Fibroblast of skin of scalp (primary cell): ENCODE data around the gene MED28.
"Not testable (repeated sequence)": the region's sequence is repeated elsewhere in the genome, so short reads cannot be mapped to it uniquely, and the experiment has no call there.

Experiments
- DNase-seq: peaks from one replicate; pipeline ENCODE4 v3.0.0-alpha.2; 2013

The MED28 gene

DNA sequence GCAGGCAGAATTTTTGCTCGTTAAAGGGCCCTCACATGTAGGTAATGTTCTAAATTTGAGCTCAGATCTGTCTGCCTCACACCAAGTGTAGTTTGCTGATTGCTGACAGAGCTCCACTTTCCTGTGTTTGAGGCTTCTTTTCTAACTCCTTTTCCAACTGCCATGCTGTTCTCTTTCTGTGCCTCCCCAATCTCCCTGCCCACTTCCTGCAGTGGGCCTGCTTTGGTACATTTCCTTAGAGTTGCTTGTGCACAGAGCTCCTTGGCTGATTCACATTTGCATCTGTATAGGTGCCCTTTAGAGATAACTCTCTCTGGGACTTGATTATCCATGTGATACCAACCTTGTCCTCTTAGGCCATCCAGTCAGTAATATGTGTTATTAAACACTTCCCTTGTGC lies 4.5 kb downstream of the MED28 start:
- DNase-seq: no peak

GRCh38 chr4:17619416-17620105 lies 5.1 kb downstream of the MED28 start:
- no peak for DNase-seq

DNA sequence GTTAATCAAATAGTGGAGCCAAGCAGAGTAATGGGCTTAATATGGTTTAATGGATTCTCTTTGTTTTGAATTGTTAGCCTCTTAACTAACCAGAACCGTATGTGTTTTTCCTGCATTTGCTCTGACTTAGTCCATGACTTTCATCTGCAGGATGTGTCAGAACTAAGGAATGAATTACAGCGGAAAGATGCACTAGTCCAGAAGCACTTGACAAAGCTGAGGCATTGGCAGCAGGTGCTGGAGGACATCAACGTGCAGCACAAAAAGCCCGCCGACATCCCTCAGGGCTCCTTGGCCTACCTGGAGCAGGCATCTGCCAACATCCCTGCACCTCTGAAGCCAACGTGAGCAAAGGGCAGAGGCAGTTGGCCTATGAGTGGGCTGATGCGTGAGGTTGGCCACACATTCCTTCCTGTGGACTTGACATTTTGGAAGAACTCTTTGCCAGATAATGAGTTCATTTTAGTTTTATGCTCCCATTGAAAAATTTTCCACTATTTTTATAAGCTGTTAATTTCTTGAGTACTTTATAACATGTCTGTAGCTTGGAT lies 9.1 kb downstream of the MED28 start:
- DNase-seq: peak; percentile 13

DNA sequence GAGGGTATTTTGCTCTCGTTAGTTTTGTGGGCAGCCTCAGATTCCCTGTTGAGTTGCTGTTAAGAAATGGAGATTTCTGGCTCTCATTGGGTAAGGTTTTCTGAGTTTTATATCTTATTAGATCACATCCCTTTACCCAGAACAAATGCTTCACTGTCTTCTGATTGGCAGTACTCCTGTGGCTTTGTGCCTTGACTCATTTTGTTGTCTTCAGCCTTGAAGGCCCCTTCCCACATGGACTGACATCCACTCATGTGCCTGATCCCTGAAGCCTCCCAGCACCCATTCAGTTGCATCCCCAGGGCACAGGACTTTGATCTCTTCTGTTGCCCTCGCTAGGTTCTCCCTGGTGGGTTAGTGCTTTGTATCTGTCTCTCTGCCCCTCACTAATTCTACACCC lies 10.4 kb downstream of the MED28 start:
- DNase-seq: no peak

GRCh38 chr4:17630228-17630627 lies 15.8 kb downstream of the MED28 start:
- no peak for DNase-seq

DNA sequence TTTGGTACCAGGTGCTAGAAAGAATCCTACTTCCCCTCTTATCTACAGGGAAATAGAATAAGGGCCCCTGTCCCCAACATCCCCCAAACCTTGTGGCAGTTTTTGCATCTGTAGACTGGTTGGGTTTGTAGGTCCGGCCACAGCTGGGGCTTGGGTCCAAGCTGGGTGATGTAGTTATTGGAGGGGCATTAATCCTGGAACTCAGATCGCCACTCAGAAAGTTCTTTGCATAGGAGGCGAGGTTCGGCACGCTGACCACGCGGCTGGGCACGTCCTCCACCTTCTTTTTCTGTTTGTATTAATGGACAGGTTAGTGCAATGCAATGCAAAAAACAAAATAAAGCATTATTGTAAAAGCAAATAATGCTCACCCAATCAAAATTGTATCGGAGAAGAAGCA lies 19.2 kb downstream of the MED28 start:
- no peak for DNase-seq

DNA sequence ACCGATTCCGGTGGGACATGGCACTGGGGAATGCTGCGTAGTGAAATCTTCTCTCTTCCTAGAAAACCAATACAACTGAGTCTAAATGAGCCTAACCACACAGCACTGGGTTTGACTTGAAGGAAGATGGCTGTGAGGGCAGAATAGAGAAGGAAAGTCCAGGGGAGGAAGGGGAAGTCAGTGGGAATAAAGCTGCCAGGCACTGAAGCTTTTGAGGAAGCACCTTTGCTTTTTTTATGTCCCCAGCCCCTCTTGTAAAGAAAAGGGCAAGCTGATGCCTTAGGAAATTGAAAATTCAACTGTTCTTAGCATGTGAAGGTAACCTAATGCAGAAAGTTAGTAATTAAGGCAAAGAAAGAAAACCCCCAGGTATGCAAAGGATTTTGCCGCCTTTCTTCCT lies 20.6 kb downstream of the MED28 start:
- DNase-seq: no peak

DNA sequence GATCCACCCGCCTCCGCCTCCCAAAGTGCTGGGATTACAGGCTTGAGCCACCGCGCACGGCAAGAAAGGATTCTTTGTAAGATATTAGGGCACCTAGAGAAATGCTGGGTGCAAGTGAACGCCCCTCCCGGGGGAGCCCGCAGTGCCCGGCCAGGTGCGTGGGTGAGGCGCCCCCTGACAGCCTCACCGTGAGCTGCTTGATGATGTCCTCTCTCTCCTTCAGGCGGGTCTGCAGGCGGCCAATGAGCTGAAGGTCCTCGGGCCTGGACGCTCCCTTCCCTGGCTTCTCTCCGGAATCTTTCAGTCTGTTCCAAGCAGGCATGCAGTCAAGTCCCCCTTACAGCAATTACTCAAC lies 21.9 kb downstream of the MED28 start:
- DNase-seq: no peak

DNA sequence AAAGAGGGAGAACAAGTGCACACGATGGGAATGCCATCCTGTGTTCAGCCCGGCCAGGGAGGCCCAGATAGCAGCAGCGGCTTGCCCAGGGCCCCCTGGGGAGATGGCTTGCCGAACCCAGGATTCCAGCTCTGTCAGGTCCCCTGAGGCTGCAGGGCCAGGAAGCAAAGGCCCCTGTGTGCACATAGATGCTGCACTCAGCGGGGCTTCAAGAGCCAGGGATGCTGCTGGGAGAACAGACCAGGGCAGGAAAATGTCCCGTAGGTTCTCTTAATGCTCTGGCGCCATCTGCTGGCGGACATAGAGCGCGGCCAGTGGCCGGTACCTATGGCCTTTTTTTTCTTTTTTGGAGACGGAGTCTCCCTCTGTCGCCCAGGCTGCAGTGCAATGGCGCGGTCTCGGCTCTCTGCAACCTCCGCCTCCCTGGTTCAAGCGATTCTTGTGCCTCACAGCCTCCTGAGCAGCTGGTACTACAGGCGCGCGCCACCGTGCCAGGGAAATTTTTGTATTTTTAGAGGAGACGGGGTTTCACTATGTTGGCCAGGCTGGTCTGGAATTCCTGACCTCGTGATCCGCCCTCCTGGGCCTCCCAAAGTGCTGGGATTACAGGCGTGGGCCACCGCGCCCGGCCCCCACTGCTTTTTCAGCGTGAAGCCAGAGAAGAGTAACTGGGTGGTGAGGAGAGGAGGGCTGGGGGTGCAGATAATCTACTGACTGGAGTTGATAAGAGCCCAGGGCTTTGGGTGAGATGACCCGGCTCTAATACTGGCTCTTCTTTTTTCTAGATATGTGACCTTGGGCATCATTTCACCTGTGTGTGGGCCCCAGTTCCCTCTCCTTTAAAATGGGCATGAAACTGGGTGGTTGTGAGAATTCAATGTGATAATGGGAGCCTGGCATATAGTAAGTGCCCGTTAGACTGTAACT lies 22.5 kb downstream of the MED28 start:
- DNase-seq: peak; percentile 73

DNA sequence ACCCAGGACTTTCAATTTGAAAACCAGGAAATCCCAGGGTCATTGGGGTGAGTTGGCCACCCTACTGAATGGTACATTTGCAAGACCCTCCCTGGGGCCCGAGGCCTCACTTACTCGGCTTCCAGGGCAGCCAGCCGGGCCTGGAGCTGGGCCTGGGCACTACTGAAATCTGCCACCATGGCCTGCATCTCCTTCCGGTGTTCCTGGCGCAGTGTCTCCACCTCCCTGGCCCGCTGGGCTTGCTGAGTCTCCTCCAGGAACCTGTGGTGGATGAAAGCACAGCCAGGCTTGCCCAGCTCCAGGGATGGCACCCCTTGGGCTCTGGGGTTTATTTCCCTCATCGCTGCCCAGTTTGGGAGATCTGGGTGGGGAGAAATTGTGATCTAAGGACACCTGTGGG lies 24.7 kb downstream of the MED28 start:
- no peak for DNase-seq

- no peak for DNase-seq
Observed at GRCh38 chr4:17642398-17642783, 27.9 kb downstream of the MED28 start.

DNA sequence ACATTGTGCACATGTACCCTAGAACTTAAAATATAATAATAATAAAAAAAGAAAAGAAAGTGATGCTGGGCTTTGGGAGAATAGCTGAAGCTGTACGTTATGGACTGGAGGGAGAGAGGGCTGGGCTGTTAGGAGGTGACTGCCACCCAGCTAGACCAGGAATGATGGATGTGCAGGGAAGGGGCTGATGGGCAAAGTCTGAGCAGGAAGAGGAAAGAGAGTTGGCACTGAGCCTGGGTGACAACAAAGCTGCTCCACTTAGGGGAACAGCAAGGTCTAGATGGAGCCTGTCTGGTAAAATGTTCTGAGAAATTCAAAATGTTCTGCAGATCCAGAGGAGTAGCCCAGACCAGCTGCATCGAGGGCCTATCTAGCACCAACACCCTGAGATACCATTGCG lies 32.3 kb downstream of the MED28 start:
- DNase-seq: no peak

DNA sequence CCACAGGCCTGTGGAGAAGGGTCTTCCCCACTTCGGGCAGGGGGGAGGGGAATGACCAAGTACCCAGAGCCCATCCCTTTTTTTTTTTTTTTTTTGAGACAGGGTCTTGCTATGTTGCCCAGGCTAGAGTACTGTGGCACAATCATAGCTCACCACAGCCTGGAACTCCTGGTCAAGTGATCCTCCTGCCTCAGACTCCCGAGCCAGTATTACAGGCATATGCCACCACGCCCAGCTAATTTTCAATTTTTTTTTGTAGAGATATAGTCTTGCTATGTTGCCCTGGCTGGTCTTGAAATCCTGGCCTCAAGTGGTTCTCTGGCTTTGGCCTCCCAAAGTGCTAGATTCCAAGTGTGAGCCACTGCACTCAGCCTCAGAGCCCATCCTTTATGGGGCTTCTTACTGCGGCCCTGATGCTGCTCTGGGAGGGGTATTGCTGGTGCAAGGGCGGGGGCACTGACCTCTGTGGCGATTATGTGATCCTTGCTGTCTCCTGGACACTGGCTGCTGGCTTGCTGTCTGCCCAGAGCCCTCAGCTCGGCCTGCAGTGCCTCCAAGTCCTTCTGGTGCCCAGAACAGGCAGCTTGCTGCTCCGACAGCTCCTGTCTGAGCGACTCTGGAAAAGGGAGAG lies 32.9 kb downstream of the MED28 start:
- no peak for DNase-seq

DNA sequence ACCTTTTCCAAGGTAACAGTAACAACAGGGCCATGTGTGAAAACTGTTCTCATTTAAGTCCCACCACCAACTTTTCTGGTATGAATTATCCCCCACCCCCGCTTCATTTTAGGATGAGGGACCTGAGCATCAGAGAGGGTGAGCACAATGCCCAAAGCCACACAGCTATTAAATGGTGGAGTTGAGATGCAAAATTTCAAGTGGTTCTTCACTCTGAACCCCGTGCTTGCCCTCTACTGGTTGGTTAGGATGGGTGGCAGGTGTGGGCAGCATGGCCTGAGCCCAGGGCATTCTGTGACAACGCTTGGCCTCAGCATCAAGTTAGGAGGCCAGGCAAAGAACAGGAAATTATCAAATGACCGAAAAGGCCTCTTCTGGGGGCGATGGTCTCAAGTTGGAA lies 33.5 kb downstream of the MED28 start:
- no peak for DNase-seq

DNA sequence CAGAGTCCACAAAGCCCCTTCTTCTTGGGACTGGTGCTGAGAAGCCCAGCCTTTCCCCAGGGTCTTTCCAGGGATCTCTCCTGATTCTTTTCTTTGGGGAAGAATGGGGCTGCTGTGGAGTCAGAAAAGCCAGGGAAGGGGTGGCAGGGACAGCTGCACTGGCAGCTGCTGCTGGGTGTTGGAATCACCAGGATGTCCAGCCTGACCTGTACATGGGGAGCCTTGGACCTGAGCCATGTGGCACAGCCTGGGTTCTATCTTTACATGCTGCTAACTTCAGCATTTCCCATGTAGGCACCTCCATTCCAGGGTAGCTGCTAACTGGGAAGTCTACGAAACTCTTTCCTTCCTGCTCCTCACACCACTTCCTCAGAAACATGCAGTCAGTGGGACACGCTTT lies 36.0 kb downstream of the MED28 start:
- DNase-seq: no peak

- DNase-seq: no peak
Observed at GRCh38 chr4:17654701-17655100, 40.3 kb downstream of the MED28 start.

GRCh38 chr4:17657090-17657489 lies 42.6 kb downstream of the MED28 start:
- DNase-seq: no peak

- DNase-seq: no peak
Observed at GRCh38 chr4:17657849-17658248, 43.4 kb downstream of the MED28 start.

GRCh38 chr4:17659196-17659595 lies 44.8 kb downstream of the MED28 start:
- not testable (repeated sequence) for DNase-seq

DNA sequence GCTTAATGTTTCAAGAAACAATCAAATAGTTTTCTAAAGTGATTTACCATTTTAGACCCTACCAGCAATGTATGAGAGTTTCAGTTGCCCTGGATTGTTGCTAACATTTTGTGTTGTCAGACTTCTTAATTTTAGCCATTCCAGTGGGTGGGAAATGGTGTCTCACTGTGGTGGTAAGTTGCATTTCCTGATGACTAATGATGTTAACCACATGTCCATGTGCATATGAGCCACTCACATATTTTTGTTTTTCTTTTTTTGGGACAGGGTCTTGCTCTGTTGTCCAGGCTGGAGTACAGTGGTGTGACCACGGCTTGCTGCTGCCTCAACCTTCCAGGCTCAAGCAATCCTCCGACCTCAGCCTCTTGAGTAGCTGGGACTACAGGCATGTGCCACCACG lies 48.3 kb downstream of the MED28 start:
- DNase-seq: peak; percentile 40

GRCh38 chr4:17664755-17665154 lies 50.3 kb downstream of the MED28 start:
- DNase-seq: peak; percentile 12

GRCh38 chr4:17665346-17665745 lies 50.9 kb downstream of the MED28 start:
- no peak for DNase-seq

GRCh38 chr4:17665852-17666251 lies 51.4 kb downstream of the MED28 start:
- DNase-seq: no peak
